ENCODE measurements around the gene UNC45A. TPM values are rescaled to one million over a fixed set of nuclear protein-coding genes. Genes with fewer than 3 reads are reported as not detected.

Gene UNC45A
- total RNA-seq, 2 experiments from 2014 or later, result 46.1 to 68.0 TPM

DNA sequence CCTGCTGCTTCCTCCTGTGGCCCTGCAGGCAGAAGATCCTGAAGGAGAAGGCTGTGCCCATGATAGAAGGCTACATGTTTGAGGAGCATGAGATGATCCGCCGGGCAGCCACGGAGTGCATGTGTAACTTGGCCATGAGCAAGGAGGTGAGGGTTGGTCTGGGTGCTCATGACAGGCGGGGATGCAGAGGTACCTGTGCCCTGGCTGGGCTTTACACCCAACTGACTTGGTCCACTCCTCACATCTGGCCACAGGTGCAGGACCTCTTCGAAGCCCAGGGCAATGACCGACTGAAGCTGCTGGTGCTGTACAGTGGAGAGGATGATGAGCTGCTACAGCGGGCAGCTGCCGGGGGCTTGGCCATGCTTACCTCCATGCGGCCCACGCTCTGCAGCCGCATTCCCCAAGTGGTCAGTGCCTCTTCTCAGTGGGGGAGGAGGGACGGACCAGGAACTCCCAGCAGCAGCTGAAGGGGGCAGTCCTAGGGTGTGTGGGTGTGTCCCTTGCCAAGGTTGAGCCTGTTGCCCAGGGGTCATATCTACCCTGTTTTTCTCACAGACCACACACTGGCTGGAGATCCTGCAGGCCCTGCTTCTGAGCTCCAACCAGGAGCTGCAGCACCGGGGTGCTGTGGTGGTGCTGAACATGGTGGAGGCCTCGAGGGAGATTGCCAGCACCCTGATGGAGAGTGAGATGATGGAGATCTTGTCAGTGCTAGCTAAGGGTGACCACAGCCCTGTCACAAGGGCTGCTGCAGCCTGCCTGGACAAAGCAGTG, 18.0 kb downstream of the UNC45A start:
- peaks cover 12% of the 10 kb centered on the region for H3K79me2 ChIP-seq (ENCODE audit: insufficient read depth, low read depth, low read length)
- no peak overlapping the region for H3K4me2 ChIP-seq (ENCODE audit: low read length)
- H3K9me3 ChIP-seq (ENCODE audit: low read length), result no peaks in the 10 kb centered on the region
- BruUV-seq (replicated peaks), result no TSS peak
- H3K4me3 ChIP-seq (ENCODE audit: low read depth, low read length, poor library complexity, severe bottlenecking), result no peak overlapping the region
- ChIA-PET POLR2A (interaction anchor here (6.1 kb wide), 1 partner anchor 19 kb away, joined by 58 read pairs; the partner anchor contains the start of genes HDDC3 and UNC45A), CTCF (ENCODE audit: unreplicated experiment) (interaction anchor here (0.6 to 3.9 kb wide), 2 partner anchors 20 to 81 kb away, joined by 3 to 41 read pairs; partner anchors contain the start of genes HDDC3 and UNC45A)
- H2AFZ ChIP-seq (ENCODE audit: low read length), result no peak overlapping the region
- DNase-seq (ENCODE audit: low spot score), result no peak
- H3K4me1 ChIP-seq (ENCODE audit: insufficient read depth, low read length, poor library complexity, severe bottlenecking), result peaks cover 18% of the 10 kb centered on the region
- intact Hi-C loops (cut with micrococcal nuclease; ENCODE audit: unreplicated experiment), result no loop called here
- no peaks in the 10 kb centered on the region for H4K20me1 ChIP-seq (ENCODE audit: insufficient read depth, low read length)
- H3K27ac ChIP-seq (ENCODE audit: low read depth, low read length, poor library complexity, severe bottlenecking), result no peak overlapping the region
- H3K36me3 ChIP-seq (ENCODE audit: insufficient read depth, low read length), result peaks cover 63% of the 10 kb centered on the region
- no peak for TF ChIP-seq EZH2phosphoT487 (IDR thresholded peaks at IDR 0.05; ENCODE audit: borderline replicate concordance, low read depth, low read length)
- TF ChIP-seq, protein P1, sequence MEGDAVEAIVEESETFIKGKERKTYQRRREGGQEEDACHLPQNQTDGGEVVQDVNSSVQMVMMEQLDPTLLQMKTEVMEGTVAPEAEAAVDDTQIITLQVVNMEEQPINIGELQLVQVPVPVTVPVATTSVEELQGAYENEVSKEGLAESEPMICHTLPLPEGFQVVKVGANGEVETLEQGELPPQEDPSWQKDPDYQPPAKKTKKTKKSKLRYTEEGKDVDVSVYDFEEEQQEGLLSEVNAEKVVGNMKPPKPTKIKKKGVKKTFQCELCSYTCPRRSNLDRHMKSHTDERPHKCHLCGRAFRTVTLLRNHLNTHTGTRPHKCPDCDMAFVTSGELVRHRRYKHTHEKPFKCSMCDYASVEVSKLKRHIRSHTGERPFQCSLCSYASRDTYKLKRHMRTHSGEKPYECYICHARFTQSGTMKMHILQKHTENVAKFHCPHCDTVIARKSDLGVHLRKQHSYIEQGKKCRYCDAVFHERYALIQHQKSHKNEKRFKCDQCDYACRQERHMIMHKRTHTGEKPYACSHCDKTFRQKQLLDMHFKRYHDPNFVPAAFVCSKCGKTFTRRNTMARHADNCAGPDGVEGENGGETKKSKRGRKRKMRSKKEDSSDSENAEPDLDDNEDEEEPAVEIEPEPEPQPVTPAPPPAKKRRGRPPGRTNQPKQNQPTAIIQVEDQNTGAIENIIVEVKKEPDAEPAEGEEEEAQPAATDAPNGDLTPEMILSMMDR (conservative IDR thresholded peaks at IDR 0.05; ENCODE audit: low read length), result no peak
- no peaks in the 10 kb centered on the region for H3K9me2 ChIP-seq (ENCODE audit: insufficient read depth, low read length)

DNA sequence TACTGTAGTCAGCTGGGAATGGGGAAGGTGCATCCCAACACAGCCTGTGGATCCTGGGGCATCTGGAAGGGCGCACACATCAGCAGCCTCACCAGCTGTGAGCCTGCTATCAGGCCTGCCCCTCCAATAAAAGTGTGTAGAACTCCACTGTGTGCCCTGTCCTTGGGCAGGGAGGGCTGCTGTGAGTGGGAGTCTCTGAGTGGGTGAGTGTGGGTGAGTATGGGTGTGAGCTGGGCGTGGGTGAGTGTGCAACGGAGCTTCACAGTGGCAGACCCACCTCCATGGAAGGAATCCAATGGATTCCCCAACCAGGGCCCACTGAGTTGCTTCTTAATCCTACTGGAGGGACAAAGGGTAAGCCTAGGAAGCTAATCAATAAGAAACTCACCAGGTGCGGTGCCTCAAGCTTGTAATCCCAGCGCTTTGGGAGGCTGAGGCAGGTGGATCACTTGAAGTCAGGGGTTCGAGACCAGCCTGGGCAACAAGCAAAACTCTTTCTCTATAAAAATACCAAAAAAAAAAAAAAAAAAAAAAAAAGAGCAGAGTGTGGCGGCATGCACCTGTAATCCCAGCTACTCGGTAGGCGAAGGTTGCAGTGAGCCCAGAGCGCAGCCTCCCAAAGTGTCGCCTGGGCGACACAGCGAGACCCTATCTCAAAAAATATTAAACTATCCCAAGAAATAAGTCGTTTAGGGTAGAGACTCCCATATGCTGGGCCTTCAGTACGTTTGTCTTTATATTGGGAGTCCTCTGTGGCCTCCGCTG, 19.0 kb downstream of the UNC45A start:
- no TSS peak for BruUV-seq (replicated peaks)
- no peaks in the 10 kb centered on the region for H4K20me1 ChIP-seq (ENCODE audit: insufficient read depth, low read length)
- H3K4me2 ChIP-seq (ENCODE audit: low read length), result peak overlapping the region; percentile 99
- no peaks in the 10 kb centered on the region for H3K9me2 ChIP-seq (ENCODE audit: insufficient read depth, low read length)
- peak overlapping the region; percentile 71 for H3K4me3 ChIP-seq (ENCODE audit: low read depth, low read length, poor library complexity, severe bottlenecking)
- H3K9me3 ChIP-seq (ENCODE audit: low read length), result no peaks in the 10 kb centered on the region
- no peak overlapping the region; the same call in 1 of the 2 replicates for H2AFZ ChIP-seq (ENCODE audit: low read length)
- ChIA-PET POLR2A (interaction anchor here (1.2 to 6.1 kb wide), 5 partner anchors 11 to 68 kb away, joined by 3 to 58 read pairs (median 5); partner anchors contain the start of genes HDDC3, UNC45A and VPS33B), CTCF (ENCODE audit: unreplicated experiment) (interaction anchor here (0.6 to 3.9 kb wide), 3 partner anchors 17 to 80 kb away, joined by 3 to 41 read pairs (median 3); partner anchors contain the start of genes HDDC3 and UNC45A)
- intact Hi-C loops (cut with micrococcal nuclease; ENCODE audit: unreplicated experiment), result loop anchor here (1.0 to 2.0 kb wide), 2 partner anchors 19 to 41 kb away; partner anchors contain the start of genes PRC1 and UNC45A
- no peak for DNase-seq (ENCODE audit: low spot score)
- peaks cover 63% of the 10 kb centered on the region for H3K36me3 ChIP-seq (ENCODE audit: insufficient read depth, low read length)
- TF ChIP-seq EZH2phosphoT487 (IDR thresholded peaks at IDR 0.05; ENCODE audit: borderline replicate concordance, low read depth, low read length), result no peak
- TF ChIP-seq, protein P1 (conservative IDR thresholded peaks at IDR 0.05; ENCODE audit: low read length), result no peak
- peaks cover 12% of the 10 kb centered on the region for H3K79me2 ChIP-seq (ENCODE audit: insufficient read depth, low read depth, low read length)
- H3K27ac ChIP-seq (ENCODE audit: low read depth, low read length, poor library complexity, severe bottlenecking), result peak overlapping the region; percentile 89
- H3K4me1 ChIP-seq (ENCODE audit: insufficient read depth, low read length, poor library complexity, severe bottlenecking), result peaks cover 18% of the 10 kb centered on the region
